Right atrium auricular region (tissue), 2 donors: ENCODE measurements around the gene ZP3. TPM values are rescaled to one million over a fixed set of nuclear protein-coding genes. Genes with fewer than 3 reads are reported as not detected.
"Not testable (repeated sequence)": the region's sequence is repeated elsewhere in the genome, so short reads cannot be mapped to it uniquely, and the experiment has no call there.

Experiments
- DNase-seq: peaks from one replicate; pipeline ENCODE4 v3.0.0-alpha.2; 2019; ENCODE audit warnings: low spot score
- H3K27ac ChIP-seq, 2 donors: fragments of 200-600 bp; sonication (generic); 1 replicate in 1 of 2; 2 replicates in 1 of 2; pipeline ENCODE4 v1.5.1; 2016 to 2019
- H3K27me3 ChIP-seq, 2 donors: fragments of 200-600 bp; sonication (generic); one replicate each; pipeline versions ENCODE4 v1.5.1 to v1.6.0; 2017 to 2019
- H3K36me3 ChIP-seq: fragments of 200-600 bp; sonication (generic); one replicate; pipeline ENCODE4 v1.5.1; 2016
- H3K4me1 ChIP-seq, 2 donors: fragments of 200-600 bp; sonication (generic); one replicate each; pipeline versions ENCODE4 v1.5.1 to v1.6.0; 2017 to 2019
- H3K4me3 ChIP-seq, 2 donors: fragments of 200-600 bp; sonication (generic); 1 replicate in 1 of 2; 2 replicates in 1 of 2; pipeline ENCODE4 v1.5.1; 2017 to 2019; ENCODE audit warnings: mild to moderate bottlenecking in 1 of 2, moderate library complexity in 1 of 2
- H3K9me3 ChIP-seq, 2 donors: fragments of 200-600 bp; sonication (generic); one replicate each; pipeline ENCODE4 v1.5.1; 2019
- total RNA-seq, 2 donors: library from RNA; depleted of rRNA; stranded (reverse); fragments of >200 nt; gene quantifications; one replicate each; pipeline ENCODE4 v1.1.0, GENCODE V29; 2016

The ZP3 gene
- total RNA-seq, 2 donors from 2014 or later = 2.4 to 3.4 TPM

GRCh38 chr7:76482660-76483059 is 57.9 kb downstream of the ZP3 start:
- not testable (repeated sequence) for H3K4me3 ChIP-seq, DNase-seq, H3K4me1 ChIP-seq, H3K27me3 ChIP-seq, H3K9me3 ChIP-seq, H3K27ac ChIP-seq
- H3K36me3 ChIP-seq = peaks cover 11% of the 10 kb centered on the region

GRCh38 chr7:76483081-76483480 is 58.3 kb downstream of the ZP3 start:
- H3K27me3 ChIP-seq, H3K9me3 ChIP-seq, H3K27ac ChIP-seq, DNase-seq, H3K4me1 ChIP-seq, H3K4me3 ChIP-seq: not testable (repeated sequence)
- peaks cover 11% of the 10 kb centered on the region for H3K36me3 ChIP-seq

- peaks cover 11% of the 10 kb centered on the region for H3K36me3 ChIP-seq
- not testable (repeated sequence) for H3K27me3 ChIP-seq, H3K27ac ChIP-seq, H3K9me3 ChIP-seq, H3K4me3 ChIP-seq, DNase-seq, H3K4me1 ChIP-seq
Observed at GRCh38 chr7:76484456-76484855, 59.7 kb downstream of the ZP3 start.

GRCh38 chr7:76485822-76486610 is 61.3 kb downstream of the ZP3 start:
- not testable (repeated sequence) for DNase-seq, H3K4me3 ChIP-seq, H3K27ac ChIP-seq, H3K4me1 ChIP-seq, H3K9me3 ChIP-seq, H3K27me3 ChIP-seq
- peaks cover 11% of the 10 kb centered on the region for H3K36me3 ChIP-seq

GRCh38 chr7:76486618-76487017 is 61.9 kb downstream of the ZP3 start:
- not testable (repeated sequence) for H3K27ac ChIP-seq, H3K4me3 ChIP-seq, H3K27me3 ChIP-seq, DNase-seq, H3K4me1 ChIP-seq, H3K9me3 ChIP-seq
- H3K36me3 ChIP-seq = peaks cover 11% of the 10 kb centered on the region

- H3K27me3 ChIP-seq, H3K36me3 ChIP-seq, DNase-seq, H3K4me3 ChIP-seq, H3K9me3 ChIP-seq, H3K4me1 ChIP-seq, H3K27ac ChIP-seq: not testable (repeated sequence)
Observed at GRCh38 chr7:76487969-76488368, 63.2 kb downstream of the ZP3 start.

Other genes with a start within 250 kb of the ZP3 start
- gene SRRM3, start 223.1 kb upstream of the ZP3 start, total RNA-seq = 10 to 100 TPM; 17.5 to 27.1 TPM
- gene HSPB1, start 122.3 kb upstream of the ZP3 start, total RNA-seq = 1,000 to 10,000 TPM; 1,006 to 1,433 TPM
- 100 to 1,000 TPM; 132 to 153 TPM for gene YWHAG, start 66.0 kb upstream of the ZP3 start, total RNA-seq
- under 1 TPM; 0.35 to 0.37 TPM for gene SSC4D, start 15.3 kb upstream of the ZP3 start, total RNA-seq
- gene DTX2, start 36.8 kb downstream of the ZP3 start, total RNA-seq = 10 to 100 TPM in 1 of 2 donors, 1 to 10 TPM in 1; 7.9 to 18.9 TPM
- gene UPK3B, start 85.6 kb downstream of the ZP3 start, total RNA-seq = 100 to 1,000 TPM in 1 of 2 donors, 10 to 100 TPM in 1; 78.8 to 126 TPM
- not detected for gene SPDYE16, start 118.3 kb downstream of the ZP3 start, total RNA-seq
- 10 to 100 TPM in 1 of 2 donors, 1 to 10 TPM in 1; 2.2 to 10.1 TPM for gene POMZP3, start 202.3 kb downstream of the ZP3 start, total RNA-seq